Lower leg skin (tissue), 3 donors: Measurements from ENCODE around the gene PTPN3.

ENCODE experiments used
- CTCF ChIP-seq, 3 donors: fragments of 450-650 bp; IDR thresholded peaks; one replicate each; pipeline ENCODE4 v1.5.1; 2016; ENCODE audit warnings: antibody characterized with exemption in 3 of 3, mild to moderate bottlenecking in 3 of 3, moderate library complexity in 2 of 3
- POLR2A ChIP-seq, 2 donors: fragments of 450-650 bp; IDR thresholded peaks; one replicate each; pipeline ENCODE4 v1.6.1; 2016 to 2017; ENCODE audit warnings: antibody characterized with exemption in 2 of 2, mild to moderate bottlenecking in 1 of 2, moderate library complexity in 1 of 2

GRCh38 chr9:109460576-109460975 lies 37.5 kb downstream of the PTPN3 start:
- TF ChIP-seq CTCF (IDR thresholded peaks at IDR 0.05): no peak
- no peak for TF ChIP-seq POLR2A (IDR thresholded peaks at IDR 0.05)
